Measurements from ENCODE around the gene ISYNA1. TPM values are rescaled to one million over a fixed set of nuclear protein-coding genes. Genes with fewer than 3 reads are reported as not detected.

The ISYNA1 gene
- total and polyA plus RNA-seq, 2 donors (not counting 3 experiments of a cell fraction or from before 2014, with no cell fraction given): 69.0 to 70.2 TPM

GRCh38 chr19:18439025-18439909 is 1.3 kb upstream of the ISYNA1 start:
- H3K79me2 ChIP-seq (ENCODE audit: control insufficient read depth, insufficient read depth, low read length): no peaks in the 10 kb centered on the region
- H3K4me3 ChIP-seq (replicated peaks in 1 of 3; ENCODE audit: insufficient read depth in 1 of 3, low read depth in 1 of 3, low read length in 3 of 3): no peak overlapping the region
- no TSS peak for BruUV-seq (replicated peaks)
- no peaks in the 10 kb centered on the region for H3K27me3 ChIP-seq (ENCODE audit: control insufficient read depth in 2 of 2, insufficient read depth in 2 of 2, low read length in 2 of 2)
- no peak for DNase-seq (ENCODE audit: low read depth, low spot score)
- H2AFZ ChIP-seq (ENCODE audit: low read depth, low read length): no peak overlapping the region
- H3K36me3 ChIP-seq (ENCODE audit: control insufficient read depth in 2 of 2, extremely low read depth in 1 of 2, insufficient read depth in 2 of 2, low read length in 2 of 2): peaks cover 0 to 11% of the 10 kb centered on the region in 2 experiments
- peaks cover 6% of the 10 kb centered on the region for H3K4me1 ChIP-seq (ENCODE audit: control insufficient read depth, extremely low read depth, insufficient read depth, low read length)
- no peak overlapping the region for H3K4me2 ChIP-seq (ENCODE audit: insufficient read depth, low read length)
- intact Hi-C loops (cut with micrococcal nuclease): no loop called here
- H3K9me3 ChIP-seq (replicated peaks; ENCODE audit: control insufficient read depth, insufficient read depth, low read length): no peaks in the 10 kb centered on the region
- TF ChIP-seq POLR2A (IDR thresholded peaks at IDR 0.05; ENCODE audit: low read depth, low read length) (no peak), FOS (IDR thresholded peaks at IDR 0.05; ENCODE audit: borderline replicate concordance, insufficient read depth, low read length) (no peak), EZH2 (IDR thresholded peaks at IDR 0.05; ENCODE audit: borderline replicate concordance, low read depth, low read length, severe bottlenecking) (no peak), POLR2AphosphoS5 (IDR thresholded peaks at IDR 0.05; ENCODE audit: insufficient read depth, low read depth, low read length) (no peak), GATA2 (IDR thresholded peaks at IDR 0.05; ENCODE audit: insufficient read depth, insufficient read length, low read depth, low read length) (no peak), MYC (IDR thresholded peaks at IDR 0.05; ENCODE audit: low read depth, low read length) (no peak), JUN (IDR thresholded peaks at IDR 0.05; ENCODE audit: borderline replicate concordance, insufficient read depth, insufficient read length, low read depth) (no peak)
- TF ChIP-seq, protein P1, sequence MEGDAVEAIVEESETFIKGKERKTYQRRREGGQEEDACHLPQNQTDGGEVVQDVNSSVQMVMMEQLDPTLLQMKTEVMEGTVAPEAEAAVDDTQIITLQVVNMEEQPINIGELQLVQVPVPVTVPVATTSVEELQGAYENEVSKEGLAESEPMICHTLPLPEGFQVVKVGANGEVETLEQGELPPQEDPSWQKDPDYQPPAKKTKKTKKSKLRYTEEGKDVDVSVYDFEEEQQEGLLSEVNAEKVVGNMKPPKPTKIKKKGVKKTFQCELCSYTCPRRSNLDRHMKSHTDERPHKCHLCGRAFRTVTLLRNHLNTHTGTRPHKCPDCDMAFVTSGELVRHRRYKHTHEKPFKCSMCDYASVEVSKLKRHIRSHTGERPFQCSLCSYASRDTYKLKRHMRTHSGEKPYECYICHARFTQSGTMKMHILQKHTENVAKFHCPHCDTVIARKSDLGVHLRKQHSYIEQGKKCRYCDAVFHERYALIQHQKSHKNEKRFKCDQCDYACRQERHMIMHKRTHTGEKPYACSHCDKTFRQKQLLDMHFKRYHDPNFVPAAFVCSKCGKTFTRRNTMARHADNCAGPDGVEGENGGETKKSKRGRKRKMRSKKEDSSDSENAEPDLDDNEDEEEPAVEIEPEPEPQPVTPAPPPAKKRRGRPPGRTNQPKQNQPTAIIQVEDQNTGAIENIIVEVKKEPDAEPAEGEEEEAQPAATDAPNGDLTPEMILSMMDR (IDR thresholded peaks at IDR 0.05; ENCODE audit: extremely low read depth in 1 of 2, insufficient read depth in 1 of 2, low read depth in 1 of 2, low read length in 2 of 2): no peak
- POLR2A ChIA-PET: no interaction called here
- no peak for FAIRE-seq
- H3K27ac ChIP-seq (ENCODE audit: insufficient read depth, low read depth, low read length): no peak overlapping the region
- no peaks in the 10 kb centered on the region for H4K20me1 ChIP-seq (replicated peaks; ENCODE audit: control insufficient read depth, extremely low read depth, insufficient read depth, low read length)
- dilution Hi-C loops (cut with MboI; ENCODE audit: extremely low pct_ligation_motif_present, low sequenced_read_pairs): no loop called here
- H3K9me1 ChIP-seq (replicated peaks; ENCODE audit: control insufficient read depth, extremely low read depth, insufficient read depth, low read length): no peaks in the 10 kb centered on the region
- H3K9ac ChIP-seq (replicated peaks; ENCODE audit: extremely low read depth, insufficient read depth, low read length): no peak overlapping the region
- CTCF ChIA-PET: interaction anchor here (1.0 to 3.7 kb wide), 7 partner anchors 8 to 408 kb away, joined by 3 to 23 read pairs (median 3); no protein-coding TSS in a partner anchor
